GM12878 (cell line): Measurements from ENCODE around the gene CDH4. TPM values are rescaled to one million over a fixed set of nuclear protein-coding genes. Genes with fewer than 3 reads are reported as not detected.

Source experiments
- ATAC-seq: fragments of 200-7000 bp; cut with Tn5 transposase; 3 replicates; pipeline ENCODE4 v1.9.1; 2020; ENCODE audit warnings: mild to moderate bottlenecking, moderate library complexity
- BruUV-seq: library from RNA; stranded (reverse); fragments of 400-500 nt; replicated peaks from 2 replicates; lab custom pipeline; 2021; lab: Mats Ljungman, UMichigan
- CTCF ChIA-PET: fragments of 300-600 bp; sonication (Branson Sonifier 250); formaldehyde crosslinking; extraction: SDS; loops from one replicate; lab custom pipeline; 2021; ENCODE audit warnings: inconsistent platforms; lab: Yijun Ruan, JAX
- POLR2A ChIA-PET: fragments of 350-600 bp; formaldehyde crosslinking; extraction: SDS; loops from one replicate; lab custom pipeline; 2021; ENCODE audit warnings: inconsistent platforms; lab: Charles Lee
- RAD21 ChIA-PET: fragments of 300-600 bp; sonication (Branson Sonifier 250); formaldehyde crosslinking; loops from one replicate; lab custom pipeline; 2023; ENCODE audit warnings: antibody characterized with exemption; ENCODE audit not compliant: unreplicated experiment; lab: Charles Lee
- SMC1A ChIA-PET: fragments of 300-600 bp; sonication (Branson Sonifier 250); formaldehyde crosslinking; loops from one replicate; lab custom pipeline; 2023; ENCODE audit not compliant: unreplicated experiment, uncharacterized antibody; lab: Charles Lee
- DNase-seq: peaks from one replicate; pipeline ENCODE4 v3.0.0-alpha.2; 2011; ENCODE audit warnings: low read depth, low spot score
- FAIRE-seq: peaks from 3 replicates; lab custom pipeline; 2011; peaks lifted over from hg19 to GRCh38; lab: Jason Lieb, UNC
- H2AFZ ChIP-seq: 2 replicates; pipeline ENCODE4 v1.6.0; 2011; ENCODE audit warnings: low read depth, low read length, control low read depth; ENCODE audit not compliant: control insufficient read depth
- H3K27ac ChIP-seq: 2 replicates; pipeline ENCODE4 v1.5.1; 2011; ENCODE audit warnings: control low read depth; ENCODE audit not compliant: control insufficient read depth, insufficient read depth
- H3K27me3 ChIP-seq, 2 experiments: replicated peaks in 1 of 2; 2 replicates each; pipeline versions ENCODE4 v1.6.0 to v1.6.1; 2011; ENCODE audit warnings: low read length in 1 of 2; ENCODE audit not compliant: control insufficient read depth in 2 of 2, insufficient read depth in 2 of 2
- H3K36me3 ChIP-seq, 2 experiments: 2 replicates each; pipeline ENCODE4 v1.5.1; 2011; ENCODE audit warnings: low read length in 1 of 2; ENCODE audit not compliant: control insufficient read depth in 2 of 2, insufficient read depth in 2 of 2
- H3K4me1 ChIP-seq: 2 replicates; pipeline ENCODE4 v1.6.1; 2011; ENCODE audit warnings: mild to moderate bottlenecking, low read length, moderate library complexity, mixed read lengths; ENCODE audit not compliant: control insufficient read depth, insufficient read depth
- H3K4me2 ChIP-seq: 2 replicates; pipeline ENCODE4 v1.6.0; 2011; ENCODE audit warnings: control low read depth; ENCODE audit not compliant: control insufficient read depth, insufficient read depth
- H3K4me3 ChIP-seq: fragments of 200-600 bp; sonication (generic); 2 replicates; pipeline ENCODE4 v1.5.1; 2016
- H3K79me2 ChIP-seq: 2 replicates; pipeline ENCODE4 v1.6.0; 2011; ENCODE audit warnings: low read length; ENCODE audit not compliant: control insufficient read depth, insufficient read depth
- H3K9ac ChIP-seq: 2 replicates; pipeline ENCODE4 v1.8.0; 2011; ENCODE audit warnings: low read length, control low read depth, mixed read lengths; ENCODE audit not compliant: control insufficient read depth, insufficient read depth
- H3K9me3 ChIP-seq: replicated peaks from 3 replicates; pipeline ENCODE4 v1.5.1; 2011; ENCODE audit warnings: mild to moderate bottlenecking, low read length; ENCODE audit not compliant: control insufficient read depth, insufficient read depth
- H4K20me1 ChIP-seq: 2 replicates; pipeline ENCODE4 v1.6.0; 2011; ENCODE audit not compliant: control insufficient read depth, insufficient read depth
- CBFB ChIP-seq: IDR thresholded peaks from 2 replicates; pipeline ENCODE4 v1.6.1; 2016; ENCODE audit warnings: antibody characterized with exemption, low read depth
- EGR1 ChIP-seq, 2 experiments: IDR thresholded peaks; 1 replicate in 1 of 2; 2 replicates in 1 of 2; pipeline ENCODE4 v1.6.1; 2011 to 2012; ENCODE audit warnings: low read depth in 2 of 2, low read length in 2 of 2, borderline replicate concordance in 1 of 2, mild to moderate bottlenecking in 1 of 2, moderate library complexity in 1 of 2
- EP300 ChIP-seq, 2 experiments: fragments of 150-350 bp in 1 of 2; IDR thresholded peaks; 2 replicates each; pipeline ENCODE4 v1.6.1; 2011 to 2012; ENCODE audit warnings: low read depth in 2 of 2, low read length in 2 of 2, borderline replicate concordance in 1 of 2, improper control_type of control experiment in 1 of 2, inconsistent platforms in 1 of 2; ENCODE audit not compliant: control insufficient read depth in 1 of 2
- HDGF ChIP-seq: fragments of 450-650 bp; IDR thresholded peaks from 2 replicates; pipeline ENCODE4 v1.6.1; 2016; ENCODE audit warnings: antibody characterized with exemption
- IRF4 ChIP-seq: IDR thresholded peaks from 2 replicates; pipeline ENCODE4 v1.6.1; 2011; ENCODE audit warnings: low read depth, low read length
- KDM1A ChIP-seq: fragments of 200-600 bp; sonication (generic); IDR thresholded peaks from 2 replicates; pipeline ENCODE4 v1.6.1; 2016; ENCODE audit warnings: borderline replicate concordance
- LARP7 ChIP-seq: fragments of 450-650 bp; IDR thresholded peaks from 2 replicates; pipeline ENCODE4 v1.6.1; 2017; ENCODE audit warnings: mild to moderate bottlenecking
- MXI1 ChIP-seq: fragments of 150-350 bp; IDR thresholded peaks from 2 replicates; pipeline ENCODE4 v1.6.1; 2011; ENCODE audit warnings: low read depth, mild to moderate bottlenecking, inconsistent platforms, low read length, improper control_type of control experiment
- NFIC ChIP-seq: IDR thresholded peaks from 2 replicates; pipeline ENCODE4 v1.6.1; 2012; ENCODE audit warnings: low read depth, mild to moderate bottlenecking, inconsistent platforms, low read length, moderate library complexity
- RAD51 ChIP-seq: fragments of 450-650 bp; IDR thresholded peaks from 2 replicates; pipeline ENCODE4 v1.6.1; 2016; ENCODE audit warnings: moderate library complexity, mild to moderate bottlenecking, inconsistent platforms
- RFX5 ChIP-seq: IDR thresholded peaks from 2 replicates; pipeline ENCODE4 v1.6.1; 2011; ENCODE audit warnings: low read depth, low read length, improper control_type of control experiment
- SIN3A ChIP-seq: IDR thresholded peaks from 2 replicates; pipeline ENCODE4 v1.6.1; 2012; ENCODE audit warnings: low read depth, low read length, improper control_type of control experiment
- SIX5 ChIP-seq: IDR thresholded peaks from 2 replicates; pipeline ENCODE4 v1.6.1; 2011; ENCODE audit warnings: mild to moderate bottlenecking, low read depth, low read length, moderate library complexity; ENCODE audit not compliant: severe bottlenecking
- SMAD5 ChIP-seq: IDR thresholded peaks from 2 replicates; pipeline ENCODE4 v1.6.1; 2016; ENCODE audit warnings: antibody characterized with exemption, low read depth
- SMARCA5 ChIP-seq: fragments of 450-650 bp; IDR thresholded peaks from 2 replicates; pipeline ENCODE4 v1.6.1; 2017; ENCODE audit warnings: mild to moderate bottlenecking
- SMC3 ChIP-seq: IDR thresholded peaks from 2 replicates; pipeline ENCODE4 v1.6.1; 2011; ENCODE audit warnings: low read length, improper control_type of control experiment, borderline replicate concordance
- SRF ChIP-seq, 2 experiments: IDR thresholded peaks; 2 replicates each; pipeline ENCODE4 v1.6.1; 2011; ENCODE audit warnings: low read depth in 2 of 2, low read length in 2 of 2, mild to moderate bottlenecking in 1 of 2, moderate library complexity in 1 of 2
- WRNIP1 ChIP-seq: IDR thresholded peaks from 2 replicates; pipeline ENCODE4 v1.6.1; 2011; ENCODE audit warnings: low read depth, low read length, improper control_type of control experiment, borderline replicate concordance
- WGBS: methylation state at CpG from one replicate; pipeline ENCODE4 v1.1.6; 2016; ENCODE audit warnings: low lambda C conversion rate; ENCODE audit not compliant: insufficient replicate concordance, insufficient coverage; ENCODE audit errors: missing lambda C conversion rate; 5-methylcytosine and 5-hydroxymethylcytosine counted together
- in situ Hi-C: fragments of 300-500 bp; cut with MboI; formaldehyde crosslinking; loops from 9 replicates; pipeline ENCODE4 v1.14.3; 2018; ENCODE audit warnings: mixed read lengths
- intact Hi-C: fragments of 100-400 bp; cut with micrococcal nuclease; formaldehyde crosslinking; loops from one replicate; pipeline ENCODE4 v1.14.2; 2022; ENCODE audit not compliant: unreplicated experiment
- polyA plus RNA-seq, 11 experiments: library from polyadenylated mRNA; depleted of rRNA in 4 of 11; unstranded in 6 of 11; stranded (reverse) in 5 of 11; fragments of >200 nt; fragmentation: Nextera tagmentation in 4 of 11; fragmentation: Illumina TruSeq in 1 of 11; extraction: Ambion mirVana in 4 of 11; extraction: Trizol in 1 of 11; gene quantifications; 1 replicate in 1 of 11; 2 replicates in 10 of 11; pipeline versions ENCODE4 v1.2.1 to v1.2.3, GENCODE V29; 2011 to 2016; ENCODE audit warnings: inconsistent platforms in 2 of 11, missing spikeins in 2 of 11, low read depth in 1 of 11
- total RNA-seq, 4 experiments: library from RNA; depleted of rRNA in 3 of 4; stranded (reverse); fragments of >200 nt in 3 of 4; fragmentation: Illumina TruSeq in 1 of 4; extraction: Trizol in 1 of 4; gene quantifications; 2 replicates each; pipeline versions ENCODE4 v1.2.1 to v1.2.3, GENCODE V29; 2013 to 2021
- TF ChIP-seq, protein P1 (sequence below): IDR thresholded peaks from 2 replicates; pipeline ENCODE4 v1.6.1; 2011; ENCODE audit warnings: mild to moderate bottlenecking, low read depth, low read length, moderate library complexity; ENCODE audit not compliant: insufficient replicate concordance
- TF ChIP-seq, protein P2 (sequence below): fragments of 450-650 bp; formaldehyde crosslinking; IDR thresholded peaks from 2 replicates; pipeline ENCODE4 v1.5.0; 2022; ENCODE audit warnings: mild to moderate bottlenecking, missing genetic modification characterization

CDH4 gene
- total and polyA plus RNA-seq, 10 of the 15 experiments (the other 5 are each of a cell fraction or from before 2014, with no cell fraction given) = not detected

GRCh38 chr20:61520076-61520892, 268.2 kb downstream of the CDH4 start:
- no peak overlapping the region for H3K4me2 ChIP-seq
- RAD21 ChIA-PET = no interaction called here
- H3K27ac ChIP-seq = no peak overlapping the region
- H4K20me1 ChIP-seq = no peaks in the 10 kb centered on the region
- FAIRE-seq (no peak), DNase-seq (no peak), ATAC-seq (no peak)
- H3K4me3 ChIP-seq = no peak overlapping the region
- H2AFZ ChIP-seq = no peak overlapping the region
- H3K36me3 ChIP-seq = no peaks in the 10 kb centered on the region
- POLR2A ChIA-PET = no interaction called here
- SMC1A ChIA-PET = no interaction called here
- WGBS = 52% methylated on average over 13 of the region's 14 CpGs
- in situ Hi-C loops = no loop called here
- H3K9me3 ChIP-seq = no peaks in the 10 kb centered on the region; the same call in 2 of the 3 replicates
- BruUV-seq = no TSS peak
- intact Hi-C loops = no loop called here
- no peak overlapping the region for H3K9ac ChIP-seq
- CTCF ChIA-PET = no interaction called here
- no peaks in the 10 kb centered on the region for H3K4me1 ChIP-seq
- TF ChIP-seq RAD51 = no peak
- TF ChIP-seq RFX5 = no peak
- TF ChIP-seq, protein P1, sequence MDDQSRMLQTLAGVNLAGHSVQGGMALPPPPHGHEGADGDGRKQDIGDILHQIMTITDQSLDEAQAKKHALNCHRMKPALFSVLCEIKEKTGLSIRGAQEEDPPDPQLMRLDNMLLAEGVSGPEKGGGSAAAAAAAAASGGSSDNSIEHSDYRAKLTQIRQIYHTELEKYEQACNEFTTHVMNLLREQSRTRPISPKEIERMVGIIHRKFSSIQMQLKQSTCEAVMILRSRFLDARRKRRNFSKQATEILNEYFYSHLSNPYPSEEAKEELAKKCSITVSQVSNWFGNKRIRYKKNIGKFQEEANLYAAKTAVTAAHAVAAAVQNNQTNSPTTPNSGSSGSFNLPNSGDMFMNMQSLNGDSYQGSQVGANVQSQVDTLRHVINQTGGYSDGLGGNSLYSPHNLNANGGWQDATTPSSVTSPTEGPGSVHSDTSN = no peak
- no peak for TF ChIP-seq HDGF
- no peak for TF ChIP-seq MXI1
- no peak for TF ChIP-seq SIN3A
- no peak for TF ChIP-seq SRF (IDR thresholded peaks at IDR 0.05; ENCODE audit: low read depth in 2 of 2, low read length in 2 of 2)
- no peak for TF ChIP-seq NFIC
- TF ChIP-seq LARP7 = no peak
- TF ChIP-seq KDM1A = no peak
- TF ChIP-seq SMC3 = no peak
- TF ChIP-seq SMARCA5 = no peak
- TF ChIP-seq IRF4 = no peak
- TF ChIP-seq EGR1 (IDR thresholded peaks at IDR 0.05; ENCODE audit: borderline replicate concordance in 1 of 2, low read depth in 2 of 2, low read length in 2 of 2) = no peak
- TF ChIP-seq WRNIP1 = no peak
- TF ChIP-seq, protein P2, sequence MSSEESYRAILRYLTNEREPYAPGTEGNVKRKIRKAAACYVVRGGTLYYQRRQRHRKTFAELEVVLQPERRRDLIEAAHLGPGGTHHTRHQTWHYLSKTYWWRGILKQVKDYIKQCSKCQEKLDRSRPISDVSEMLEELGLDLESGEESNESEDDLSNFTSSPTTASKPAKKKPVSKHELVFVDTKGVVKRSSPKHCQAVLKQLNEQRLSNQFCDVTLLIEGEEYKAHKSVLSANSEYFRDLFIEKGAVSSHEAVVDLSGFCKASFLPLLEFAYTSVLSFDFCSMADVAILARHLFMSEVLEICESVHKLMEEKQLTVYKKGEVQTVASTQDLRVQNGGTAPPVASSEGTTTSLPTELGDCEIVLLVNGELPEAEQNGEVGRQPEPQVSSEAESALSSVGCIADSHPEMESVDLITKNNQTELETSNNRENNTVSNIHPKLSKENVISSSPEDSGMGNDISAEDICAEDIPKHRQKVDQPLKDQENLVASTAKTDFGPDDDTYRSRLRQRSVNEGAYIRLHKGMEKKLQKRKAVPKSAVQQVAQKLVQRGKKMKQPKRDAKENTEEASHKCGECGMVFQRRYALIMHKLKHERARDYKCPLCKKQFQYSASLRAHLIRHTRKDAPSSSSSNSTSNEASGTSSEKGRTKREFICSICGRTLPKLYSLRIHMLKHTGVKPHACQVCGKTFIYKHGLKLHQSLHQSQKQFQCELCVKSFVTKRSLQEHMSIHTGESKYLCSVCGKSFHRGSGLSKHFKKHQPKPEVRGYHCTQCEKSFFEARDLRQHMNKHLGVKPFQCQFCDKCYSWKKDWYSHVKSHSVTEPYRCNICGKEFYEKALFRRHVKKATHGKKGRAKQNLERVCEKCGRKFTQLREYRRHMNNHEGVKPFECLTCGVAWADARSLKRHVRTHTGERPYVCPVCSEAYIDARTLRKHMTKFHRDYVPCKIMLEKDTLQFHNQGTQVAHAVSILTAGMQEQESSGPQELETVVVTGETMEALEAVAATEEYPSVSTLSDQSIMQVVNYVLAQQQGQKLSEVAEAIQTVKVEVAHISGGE = no peak
- no peak for TF ChIP-seq EP300 (IDR thresholded peaks at IDR 0.05; ENCODE audit: borderline replicate concordance in 1 of 2, control insufficient read depth in 1 of 2, low read depth in 2 of 2, low read length in 2 of 2)
- TF ChIP-seq CBFB = no peak
- no peak for TF ChIP-seq SIX5
- TF ChIP-seq SMAD5 = no peak
- H3K79me2 ChIP-seq = no peaks in the 10 kb centered on the region
- H3K27me3 ChIP-seq = no peaks in the 10 kb centered on the region
